Left ventricle myocardium inferior (tissue), 1 donor: ENCODE results near the gene CHCHD1. TPM values are rescaled to one million over a fixed set of nuclear protein-coding genes. Genes with fewer than 3 reads are reported as not detected.

ENCODE experiments used
- DNase-seq: peaks from one replicate; pipeline ENCODE4 v3.0.0-alpha.2; 2020
- H3K27ac ChIP-seq: fragments of 200-600 bp; replicated peaks from 2 replicates; pipeline ENCODE4 v1.8.0; 2021
- H3K27me3 ChIP-seq: fragments of 200-600 bp; 2 replicates; pipeline ENCODE4 v1.8.0; 2021; ENCODE audit warnings: low read depth
- H3K36me3 ChIP-seq: fragments of 200-600 bp; 2 replicates; pipeline ENCODE4 v1.8.0; 2021
- H3K4me1 ChIP-seq: fragments of 200-600 bp; 2 replicates; pipeline ENCODE4 v1.8.0; 2021
- H3K4me3 ChIP-seq: fragments of 200-600 bp; 2 replicates; pipeline ENCODE4 v1.8.0; 2021; ENCODE audit warnings: mild to moderate bottlenecking, moderate library complexity
- H3K9me3 ChIP-seq: fragments of 200-600 bp; replicated peaks from 2 replicates; pipeline ENCODE4 v1.8.0; 2021
- CTCF ChIP-seq: fragments of 200-600 bp; IDR thresholded peaks from 2 replicates; pipeline ENCODE4 v1.8.0; 2021; ENCODE audit warnings: antibody characterized with exemption, mild to moderate bottlenecking, borderline replicate concordance
- intact Hi-C: fragments of 100-400 bp; cut with micrococcal nuclease; formaldehyde crosslinking; loops from one replicate; pipeline ENCODE4 v1.11.0; 2022
- total RNA-seq: library from RNA; stranded (reverse); fragmentation: NEBNext Ultra II Directional; extraction: Animal tissue kit (Norgen Biotek cat#: 25700); gene quantifications from one replicate; pipeline ENCODE4 v1.2.1, GENCODE V29; 2021
- donor health status: DM: no; HTN: yes; CAD: no; lungs with severe emphysema.

CHCHD1 gene
- total RNA-seq, 1 donor from 2014 or later, result 27.4 TPM

- Histone ChIP-seq H3K27me3 (no peaks in the 10 kb centered on the region), H3K4me1 (peaks cover 33% of the 10 kb centered on the region), H3K36me3 (peaks cover 63% of the 10 kb centered on the region), H3K4me3 (no peak overlapping the region), H3K9me3 (no peaks in the 10 kb centered on the region), H3K27ac (no peak overlapping the region)
- DNase-seq, result no peak
- TF ChIP-seq CTCF, result no peak
- intact Hi-C loops, result no loop called here
Observed at GRCh38 chr10:73807471-73807870, 25.6 kb downstream of the CHCHD1 start.

GRCh38 chr10:73808021-73808815 lies 26.4 kb downstream of the CHCHD1 start:
- no peak for TF ChIP-seq CTCF
- H3K36me3 ChIP-seq, result peaks cover 56% of the 10 kb centered on the region
- no peaks in the 10 kb centered on the region for H3K27me3 ChIP-seq
- DNase-seq, result no peak
- intact Hi-C loops, result no loop called here
- no peaks in the 10 kb centered on the region for H3K9me3 ChIP-seq
- H3K4me3 ChIP-seq, result no peak overlapping the region
- no peak overlapping the region for H3K27ac ChIP-seq
- H3K4me1 ChIP-seq, result peaks cover 33% of the 10 kb centered on the region

GRCh38 chr10:73809061-73809818 lies 27.4 kb downstream of the CHCHD1 start:
- no peak for TF ChIP-seq CTCF
- peaks cover 52% of the 10 kb centered on the region for H3K36me3 ChIP-seq
- intact Hi-C loops, result no loop called here
- H3K27ac ChIP-seq, result no peak overlapping the region
- no peaks in the 10 kb centered on the region for H3K27me3 ChIP-seq
- H3K4me1 ChIP-seq, result peaks cover 33% of the 10 kb centered on the region
- no peaks in the 10 kb centered on the region for H3K9me3 ChIP-seq
- DNase-seq, result no peak
- H3K4me3 ChIP-seq, result no peak overlapping the region

GRCh38 chr10:73810358-73810734 lies 28.5 kb downstream of the CHCHD1 start:
- H3K4me3 ChIP-seq, result peak overlapping the region; percentile 96
- peak overlapping the region; percentile 96 for H3K27ac ChIP-seq
- intact Hi-C loops, result no loop called here
- H3K4me1 ChIP-seq, result peaks cover 33% of the 10 kb centered on the region
- H3K9me3 ChIP-seq, result no peaks in the 10 kb centered on the region
- H3K36me3 ChIP-seq, result peaks cover 45% of the 10 kb centered on the region
- no peaks in the 10 kb centered on the region for H3K27me3 ChIP-seq
- no peak for DNase-seq
- TF ChIP-seq CTCF, result no peak

GRCh38 chr10:73810735-73811465 lies 29.1 kb downstream of the CHCHD1 start:
- peak; percentile 34 for DNase-seq
- Histone ChIP-seq H3K36me3 (peaks cover 39% of the 10 kb centered on the region), H3K9me3 (no peaks in the 10 kb centered on the region), H3K4me1 (peaks cover 33% of the 10 kb centered on the region), H3K27ac (peak overlapping the region; percentile 96), H3K27me3 (no peaks in the 10 kb centered on the region), H3K4me3 (peak overlapping the region; percentile 96)
- TF ChIP-seq CTCF, result no peak
- intact Hi-C loops, result no loop called here
